ENCODE measurements around the gene MLEC.

MLEC gene

GRCh38 chr12:120690978-120691377, 4.0 kb downstream of the MLEC start:
- H3K27ac ChIP-seq (ENCODE audit: low read depth, low read length): no peak overlapping the region
- H3K79me2 ChIP-seq (ENCODE audit: control insufficient read depth, low read length): peaks cover 81% of the 10 kb centered on the region
- no peak overlapping the region for H3K4me3 ChIP-seq (ENCODE audit: low read length)
- no peak for TF ChIP-seq CTCF (IDR thresholded peaks at IDR 0.05; ENCODE audit: low read depth, low read length, poor library complexity, severe bottlenecking)
- no peak for TF ChIP-seq EZH2phosphoT487 (IDR thresholded peaks at IDR 0.05; ENCODE audit: borderline replicate concordance, low read length)
- no peaks in the 10 kb centered on the region for H3K9me2 ChIP-seq (replicated peaks; ENCODE audit: control insufficient read depth, low read length)
- peaks cover 77% of the 10 kb centered on the region for H3K36me3 ChIP-seq (ENCODE audit: control insufficient read depth, low read length)
- no peak overlapping the region for H3K4me2 ChIP-seq (ENCODE audit: low read length)
- H3K4me1 ChIP-seq (ENCODE audit: control insufficient read depth, low read length): peaks cover 20% of the 10 kb centered on the region
- H3K9me3 ChIP-seq (ENCODE audit: control insufficient read depth, insufficient read depth, low read length): no peaks in the 10 kb centered on the region
- H3K27me3 ChIP-seq (ENCODE audit: control insufficient read depth, low read length): no peaks in the 10 kb centered on the region
- H4K20me1 ChIP-seq (ENCODE audit: control insufficient read depth, insufficient read depth, low read depth, low read length): peaks cover 16% of the 10 kb centered on the region
- peaks cover 1% of the 10 kb centered on the region for H3F3A ChIP-seq (ENCODE audit: control insufficient read depth, insufficient read depth)

- H3K4me1 ChIP-seq (ENCODE audit: control insufficient read depth, low read length): peaks cover 21% of the 10 kb centered on the region
- no peak overlapping the region for H3K4me2 ChIP-seq (ENCODE audit: low read length)
These were observed 5.6 kb downstream of the MLEC start for GRCh38 chr12:120692524-120693033.

GRCh38 chr12:120693848-120694247, 6.9 kb downstream of the MLEC start:
- H3K4me1 ChIP-seq (ENCODE audit: control insufficient read depth, low read length): peaks cover 25% of the 10 kb centered on the region
- H3K4me3 ChIP-seq (ENCODE audit: low read length): no peak overlapping the region
- H3K79me2 ChIP-seq (ENCODE audit: control insufficient read depth, low read length): peaks cover 62% of the 10 kb centered on the region
- TF ChIP-seq EZH2phosphoT487 (IDR thresholded peaks at IDR 0.05; ENCODE audit: borderline replicate concordance, low read length): no peak
- TF ChIP-seq CTCF (IDR thresholded peaks at IDR 0.05; ENCODE audit: low read depth, low read length, poor library complexity, severe bottlenecking): no peak
- H3K36me3 ChIP-seq (ENCODE audit: control insufficient read depth, low read length): peaks cover 90% of the 10 kb centered on the region
- H3F3A ChIP-seq (ENCODE audit: control insufficient read depth, insufficient read depth): no peaks in the 10 kb centered on the region
- peaks cover 6% of the 10 kb centered on the region for H4K20me1 ChIP-seq (ENCODE audit: control insufficient read depth, insufficient read depth, low read depth, low read length)
- no peak overlapping the region for H3K4me2 ChIP-seq (ENCODE audit: low read length)
- no peaks in the 10 kb centered on the region for H3K9me2 ChIP-seq (replicated peaks; ENCODE audit: control insufficient read depth, low read length)
- no peaks in the 10 kb centered on the region for H3K27me3 ChIP-seq (ENCODE audit: control insufficient read depth, low read length)
- no peak overlapping the region for H3K27ac ChIP-seq (ENCODE audit: low read depth, low read length)
- no peaks in the 10 kb centered on the region for H3K9me3 ChIP-seq (ENCODE audit: control insufficient read depth, insufficient read depth, low read length)

More at GRCh38 chr12:120692524-120693033, 5.6 kb downstream of the MLEC start:
- TF ChIP-seq EZH2phosphoT487 (IDR thresholded peaks at IDR 0.05; ENCODE audit: borderline replicate concordance, low read length) (no peak), CTCF (IDR thresholded peaks at IDR 0.05; ENCODE audit: low read depth, low read length, poor library complexity, severe bottlenecking) (no peak)
- H3K36me3 ChIP-seq (ENCODE audit: control insufficient read depth, low read length): peaks cover 88% of the 10 kb centered on the region
- no peaks in the 10 kb centered on the region for H3F3A ChIP-seq (ENCODE audit: control insufficient read depth, insufficient read depth)
- H3K9me3 ChIP-seq (ENCODE audit: control insufficient read depth, insufficient read depth, low read length): no peaks in the 10 kb centered on the region
- peaks cover 16% of the 10 kb centered on the region for H4K20me1 ChIP-seq (ENCODE audit: control insufficient read depth, insufficient read depth, low read depth, low read length)
- H3K27me3 ChIP-seq (ENCODE audit: control insufficient read depth, low read length): no peaks in the 10 kb centered on the region
- H3K27ac ChIP-seq (ENCODE audit: low read depth, low read length): no peak overlapping the region
- no peak overlapping the region for H3K4me3 ChIP-seq (ENCODE audit: low read length)
- no peaks in the 10 kb centered on the region for H3K9me2 ChIP-seq (replicated peaks; ENCODE audit: control insufficient read depth, low read length)
- peaks cover 75% of the 10 kb centered on the region for H3K79me2 ChIP-seq (ENCODE audit: control insufficient read depth, low read length)
